ENCODE data around the gene CEP350. TPM values are rescaled to one million over a fixed set of nuclear protein-coding genes. Genes with fewer than 3 reads are reported as not detected.

CEP350 gene
- total RNA-seq, 1 experiment from 2014 or later = 41.1 TPM

- TF ChIP-seq POLR2AphosphoS5 (IDR thresholded peaks at IDR 0.05; ENCODE audit: low read depth, low read length) (no peak), REST (IDR thresholded peaks at IDR 0.05; ENCODE audit: insufficient read depth in 1 of 2, low read depth in 2 of 2, low read length in 1 of 2) (no peak), SIN3A (IDR thresholded peaks at IDR 0.05; ENCODE audit: borderline replicate concordance, insufficient read depth, low read depth, low read length) (no peak), TCF7L2 (IDR thresholded peaks at IDR 0.05; ENCODE audit: low read depth, low read length) (no peak)
- TF ChIP-seq, protein P1, sequence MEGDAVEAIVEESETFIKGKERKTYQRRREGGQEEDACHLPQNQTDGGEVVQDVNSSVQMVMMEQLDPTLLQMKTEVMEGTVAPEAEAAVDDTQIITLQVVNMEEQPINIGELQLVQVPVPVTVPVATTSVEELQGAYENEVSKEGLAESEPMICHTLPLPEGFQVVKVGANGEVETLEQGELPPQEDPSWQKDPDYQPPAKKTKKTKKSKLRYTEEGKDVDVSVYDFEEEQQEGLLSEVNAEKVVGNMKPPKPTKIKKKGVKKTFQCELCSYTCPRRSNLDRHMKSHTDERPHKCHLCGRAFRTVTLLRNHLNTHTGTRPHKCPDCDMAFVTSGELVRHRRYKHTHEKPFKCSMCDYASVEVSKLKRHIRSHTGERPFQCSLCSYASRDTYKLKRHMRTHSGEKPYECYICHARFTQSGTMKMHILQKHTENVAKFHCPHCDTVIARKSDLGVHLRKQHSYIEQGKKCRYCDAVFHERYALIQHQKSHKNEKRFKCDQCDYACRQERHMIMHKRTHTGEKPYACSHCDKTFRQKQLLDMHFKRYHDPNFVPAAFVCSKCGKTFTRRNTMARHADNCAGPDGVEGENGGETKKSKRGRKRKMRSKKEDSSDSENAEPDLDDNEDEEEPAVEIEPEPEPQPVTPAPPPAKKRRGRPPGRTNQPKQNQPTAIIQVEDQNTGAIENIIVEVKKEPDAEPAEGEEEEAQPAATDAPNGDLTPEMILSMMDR (IDR thresholded peaks at IDR 0.05) = no peak
These were observed 115.7 kb downstream of the CEP350 start for GRCh38 chr1:180070286-180070685.

DNA sequence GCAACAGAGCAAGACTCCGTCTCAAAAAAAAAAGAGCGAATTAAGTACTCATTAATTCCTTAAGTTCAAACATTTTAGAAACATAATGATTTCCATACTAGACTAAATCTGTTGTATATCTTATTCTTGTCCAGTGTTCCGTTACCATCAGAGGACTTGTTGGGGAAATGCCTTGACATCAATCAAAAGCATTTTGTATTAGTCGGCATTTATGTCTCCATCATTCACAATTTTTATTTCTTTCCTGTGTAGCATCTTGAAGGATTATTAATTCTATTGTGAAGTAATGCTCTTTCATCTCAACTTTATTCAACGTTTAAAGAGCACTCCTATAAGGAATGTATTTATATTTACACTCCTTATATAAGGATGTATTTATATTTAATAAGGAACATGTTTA, 117.1 kb downstream of the CEP350 start:
- ChIA-PET CTCF (no interaction called here), POLR2A (no interaction called here)
- no TSS peak for BruUV-seq (replicated peaks)
- H3K9me3 ChIP-seq (ENCODE audit: control insufficient read depth, insufficient read depth, low read depth, low read length) = no peaks in the 10 kb centered on the region
- no peak overlapping the region for H3K4me3 ChIP-seq (ENCODE audit: low read depth in 2 of 2, low read length in 2 of 2)
- in situ Hi-C loops (cut with HindIII; ENCODE audit: low pct_unique_long_range_greater_than_20kb, low sequenced_read_pairs) (no loop called here), intact Hi-C loops (cut with micrococcal nuclease; ENCODE audit: unreplicated experiment) (no loop called here)
- no peak for TF ChIP-seq REST (IDR thresholded peaks at IDR 0.05; ENCODE audit: insufficient read depth in 1 of 2, low read depth in 2 of 2, low read length in 1 of 2)
- no peak for TF ChIP-seq POLR2AphosphoS5 (IDR thresholded peaks at IDR 0.05; ENCODE audit: low read depth, low read length)
- TF ChIP-seq, protein P1 (IDR thresholded peaks at IDR 0.05) = no peak
- no peak for TF ChIP-seq TCF7L2 (IDR thresholded peaks at IDR 0.05; ENCODE audit: low read depth, low read length)
- no peak for TF ChIP-seq SIN3A (IDR thresholded peaks at IDR 0.05; ENCODE audit: borderline replicate concordance, insufficient read depth, low read depth, low read length)
- ATAC-seq = no peak
- no peaks in the 10 kb centered on the region for H3K4me1 ChIP-seq (ENCODE audit: control insufficient read depth, insufficient read depth, low read length)
- DNase-seq (ENCODE audit: low read depth, low spot score) = no peak
- peaks cover 40% of the 10 kb centered on the region for H3K36me3 ChIP-seq (ENCODE audit: control insufficient read depth, insufficient read depth, low read length)
- H3K27me3 ChIP-seq (ENCODE audit: control insufficient read depth, insufficient read depth, low read length) = no peaks in the 10 kb centered on the region
- no peak overlapping the region for H3K27ac ChIP-seq (ENCODE audit: low read length)

More at GRCh38 chr1:180070286-180070685, 115.7 kb downstream of the CEP350 start:
- H3K4me3 ChIP-seq (ENCODE audit: low read depth in 2 of 2, low read length in 2 of 2) = no peak overlapping the region
- ChIA-PET CTCF (no interaction called here), POLR2A (no interaction called here)
- in situ Hi-C loops (cut with HindIII; ENCODE audit: low pct_unique_long_range_greater_than_20kb, low sequenced_read_pairs) = no loop called here
- H3K36me3 ChIP-seq (ENCODE audit: control insufficient read depth, insufficient read depth, low read length) = peaks cover 43% of the 10 kb centered on the region
- DNase-seq (ENCODE audit: low read depth, low spot score) (no peak), ATAC-seq (no peak)
- H3K27me3 ChIP-seq (ENCODE audit: control insufficient read depth, insufficient read depth, low read length) = no peaks in the 10 kb centered on the region
- no peaks in the 10 kb centered on the region for H3K4me1 ChIP-seq (ENCODE audit: control insufficient read depth, insufficient read depth, low read length)
- H3K9me3 ChIP-seq (ENCODE audit: control insufficient read depth, insufficient read depth, low read depth, low read length) = no peaks in the 10 kb centered on the region
- intact Hi-C loops (cut with micrococcal nuclease; ENCODE audit: unreplicated experiment) = no loop called here
- H3K27ac ChIP-seq (ENCODE audit: low read length) = no peak overlapping the region
- BruUV-seq (replicated peaks) = no TSS peak
